GM12891 (cell line): ENCODE results near the gene ARID4A.

Source experiments
- POLR2A ChIP-seq: IDR thresholded peaks from 2 replicates; pipeline ENCODE4 v1.6.1; 2011; ENCODE audit warnings: low read depth, low read length, control low read depth
- POLR2AphosphoS5 ChIP-seq: IDR thresholded peaks from 2 replicates; pipeline ENCODE4 v1.6.1; 2011; ENCODE audit warnings: low read depth, low read length, control low read depth

DNA sequence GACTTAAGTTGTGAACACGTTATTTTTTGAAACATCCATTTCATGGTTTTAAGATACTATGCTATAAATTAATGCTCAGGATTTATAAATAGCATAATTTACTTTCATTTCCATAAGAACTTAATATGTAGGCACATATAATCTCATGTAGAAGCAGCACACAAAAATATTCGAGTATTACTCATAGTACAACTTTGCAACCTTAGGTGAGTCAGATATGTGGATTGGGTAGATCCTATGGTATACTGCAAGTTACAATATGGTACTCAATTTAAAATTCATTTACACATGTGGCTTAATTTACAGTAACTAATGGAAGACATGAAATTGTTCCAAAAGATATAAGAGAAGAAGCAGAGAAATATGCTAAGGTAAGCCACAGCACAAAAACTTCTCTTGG, 27.7 kb upstream of the ARID4A start:
- TF ChIP-seq POLR2A, result no peak
- no peak for TF ChIP-seq POLR2AphosphoS5
